Activated CD4-positive, alpha-beta T cell treated with anti-CD3 and anti-CD28 coated beads, Interleukin-2, amount 10 ng/mL, durations not matched to agents 24 days and 14 days (primary cell): Measurements from ENCODE around the gene KIF13A. TPM values are rescaled to one million over a fixed set of nuclear protein-coding genes. Genes with fewer than 3 reads are reported as not detected.
"Not testable (repeated sequence)": the region's sequence is repeated elsewhere in the genome, so short reads cannot be mapped to it uniquely, and the experiment has no call there.

Experiments
- DNase-seq: peaks from one replicate; pipeline ENCODE4 v3.0.0; 2022
- H3K27ac Mint-ChIP-seq: one replicate; pipeline ENCODE4 v1.8.0; 2022; ENCODE audit warnings: mild to moderate bottlenecking, mixed read lengths
- H3K27me3 Mint-ChIP-seq: one replicate; pipeline ENCODE4 v1.8.0; 2022; ENCODE audit warnings: mixed read lengths
- H3K36me3 Mint-ChIP-seq: one replicate; pipeline ENCODE4 v1.8.0; 2022; ENCODE audit warnings: low read depth, mild to moderate bottlenecking, mixed read lengths
- H3K4me1 Mint-ChIP-seq: one replicate; pipeline ENCODE4 v1.8.0; 2021; ENCODE audit warnings: mixed read lengths
- H3K4me3 Mint-ChIP-seq: one replicate; pipeline ENCODE4 v1.8.0; 2022; ENCODE audit warnings: mild to moderate bottlenecking, moderate library complexity, mixed read lengths
- H3K9me3 Mint-ChIP-seq: one replicate; pipeline ENCODE4 v1.8.0; 2021; ENCODE audit warnings: mixed read lengths
- intact Hi-C: fragments of 100-400 bp; cut with micrococcal nuclease; formaldehyde crosslinking; loops from one replicate; pipeline ENCODE4 v1.15.1; 2023
- total RNA-seq: library from RNA; stranded (reverse); gene quantifications from 2 replicates; pipeline ENCODE4 v1.2.3, GENCODE V29; 2022

The KIF13A gene
- total RNA-seq, result not detected in 2 replicates

- intact Hi-C loops, result loop anchor here (5.0 kb wide), 2 partner anchors 130 to 275 kb away; partner anchors contain the start of gene DEK
- H3K27me3 Mint-ChIP-seq, result peaks cover 64% of the 10 kb centered on the region
Observed at GRCh38 chr6:17987447-17987696, at the start of gene KIF13A. Gene KIF13A, minus strand, starts transcription at chr6:17987635. Its CDS starts 172 bp downstream, at chr6:17987463.

DNA sequence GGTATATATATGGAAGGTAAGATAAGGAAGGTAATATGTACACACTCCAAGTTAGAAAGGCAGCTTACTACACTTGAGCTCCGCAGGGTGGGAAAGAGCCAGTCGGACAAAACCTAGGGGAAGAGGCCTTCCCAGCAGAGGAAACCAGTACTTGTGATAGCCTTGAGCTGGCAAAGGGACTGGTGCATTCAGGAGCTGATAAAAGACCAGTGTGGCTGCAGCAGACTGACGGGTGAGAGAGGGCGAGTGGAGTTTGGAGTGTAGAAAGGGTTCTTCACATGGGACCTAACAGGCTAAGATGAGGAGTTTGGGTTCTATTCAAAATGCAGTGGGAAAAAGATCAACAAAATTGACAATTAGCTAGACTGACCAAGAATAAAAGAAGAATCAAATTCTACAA, 49.3 kb upstream of the KIF13A start:
- Mint-ChIP-seq H3K4me1 (no peaks in the 10 kb centered on the region), H3K4me3 (no peak overlapping the region), H3K9me3 (no peaks in the 10 kb centered on the region), H3K36me3 (no peaks in the 10 kb centered on the region), H3K27me3 (peaks cover 22% of the 10 kb centered on the region), H3K27ac (no peak overlapping the region)
- no peak for DNase-seq
- intact Hi-C loops, result no loop called here

More at GRCh38 chr6:17987447-17987696, at the start of gene KIF13A:
- no peaks in the 10 kb centered on the region for H3K9me3 Mint-ChIP-seq
- peak; percentile 55 for DNase-seq
- H3K4me3 Mint-ChIP-seq, result peak within 1 kb of the TSS; percentile 81
- peaks cover 9% of the 10 kb centered on the region for H3K4me1 Mint-ChIP-seq
- H3K36me3 Mint-ChIP-seq, result no peaks in the 10 kb centered on the region
- no peak within 1 kb of the TSS for H3K27ac Mint-ChIP-seq

GRCh38 chr6:18035330-18035854, 48.0 kb upstream of the KIF13A start:
- Mint-ChIP-seq H3K27ac (no peak overlapping the region), H3K9me3 (no peaks in the 10 kb centered on the region), H3K4me1 (no peaks in the 10 kb centered on the region), H3K27me3 (peaks cover 23% of the 10 kb centered on the region), H3K4me3 (no peak overlapping the region), H3K36me3 (no peaks in the 10 kb centered on the region)
- intact Hi-C loops, result no loop called here
- no peak for DNase-seq

- no peaks in the 10 kb centered on the region for H3K36me3 Mint-ChIP-seq
- peaks cover 20% of the 10 kb centered on the region for H3K27me3 Mint-ChIP-seq
- no peaks in the 10 kb centered on the region for H3K9me3 Mint-ChIP-seq
- intact Hi-C loops, result no loop called here
- no peak for DNase-seq
- H3K27ac Mint-ChIP-seq, result no peak overlapping the region
- H3K4me1 Mint-ChIP-seq, result no peaks in the 10 kb centered on the region
- no peak overlapping the region for H3K4me3 Mint-ChIP-seq
Observed at GRCh38 chr6:18034798-18035202, 47.4 kb upstream of the KIF13A start.

- H3K36me3 Mint-ChIP-seq, result no peaks in the 10 kb centered on the region
- no peaks in the 10 kb centered on the region for H3K9me3 Mint-ChIP-seq
- peaks cover 9% of the 10 kb centered on the region for H3K27me3 Mint-ChIP-seq
- intact Hi-C loops, result no loop called here
- no peak overlapping the region for H3K4me3 Mint-ChIP-seq
- no peak overlapping the region for H3K27ac Mint-ChIP-seq
- DNase-seq, result no peak
- no peaks in the 10 kb centered on the region for H3K4me1 Mint-ChIP-seq
Observed at GRCh38 chr6:18031680-18032256, 44.3 kb upstream of the KIF13A start.

DNA sequence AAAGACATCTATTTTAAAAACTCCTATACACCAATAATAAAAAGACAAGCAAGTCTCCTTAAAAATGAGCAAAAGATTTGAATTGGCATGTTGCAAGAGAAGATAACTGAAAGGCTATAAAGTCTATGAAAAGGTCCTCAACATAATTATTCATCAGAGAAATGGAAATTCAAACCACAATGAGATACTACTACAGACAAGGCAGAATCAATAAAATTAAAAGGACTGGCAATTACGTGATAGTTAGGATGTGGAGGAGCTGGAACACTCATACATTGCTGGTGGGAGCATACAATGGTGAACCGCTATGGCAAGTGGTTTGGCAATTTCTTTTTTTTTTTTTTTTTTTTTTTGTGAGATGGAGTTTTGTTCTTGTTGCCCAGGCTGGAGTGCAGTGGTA, 43.8 kb upstream of the KIF13A start:
- H3K27me3 Mint-ChIP-seq, result peaks cover 8% of the 10 kb centered on the region
- intact Hi-C loops, result no loop called here
- H3K9me3 Mint-ChIP-seq, result no peaks in the 10 kb centered on the region
- H3K4me1 Mint-ChIP-seq, result no peaks in the 10 kb centered on the region
- H3K36me3 Mint-ChIP-seq, result no peaks in the 10 kb centered on the region
- DNase-seq, result no peak
- H3K27ac Mint-ChIP-seq, result no peak overlapping the region
- H3K4me3 Mint-ChIP-seq, result no peak overlapping the region

GRCh38 chr6:18028332-18028731, 40.9 kb upstream of the KIF13A start:
- H3K36me3 Mint-ChIP-seq, result no peaks in the 10 kb centered on the region
- intact Hi-C loops, result no loop called here
- no peak for DNase-seq
- no peak overlapping the region for H3K4me3 Mint-ChIP-seq
- no peaks in the 10 kb centered on the region for H3K4me1 Mint-ChIP-seq
- no peak overlapping the region for H3K27ac Mint-ChIP-seq
- peaks cover 6% of the 10 kb centered on the region for H3K27me3 Mint-ChIP-seq
- H3K9me3 Mint-ChIP-seq, result no peaks in the 10 kb centered on the region

DNA sequence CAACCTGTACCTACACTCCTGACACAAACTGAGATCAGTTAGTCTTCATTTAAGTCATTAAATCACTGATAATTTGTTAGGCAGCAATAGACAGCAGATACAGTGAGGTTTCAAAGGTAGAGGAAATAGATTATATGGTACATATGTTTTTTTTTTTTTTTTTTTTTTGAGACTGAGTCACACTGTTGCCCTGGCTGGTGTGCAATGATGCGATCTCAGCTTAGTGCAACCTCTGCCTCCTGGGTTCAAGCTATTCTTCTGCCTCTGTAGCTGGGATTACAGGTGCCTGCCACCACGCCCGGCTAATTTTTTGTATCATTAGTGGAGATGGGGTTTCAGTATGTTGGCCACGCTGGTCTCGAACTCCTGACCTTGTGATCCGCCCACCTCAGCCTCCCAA, 38.2 kb upstream of the KIF13A start:
- Mint-ChIP-seq H3K36me3 (no peaks in the 10 kb centered on the region), H3K9me3 (no peaks in the 10 kb centered on the region), H3K4me1 (no peaks in the 10 kb centered on the region), H3K4me3 (no peak overlapping the region), H3K27me3 (no peaks in the 10 kb centered on the region), H3K27ac (no peak overlapping the region)
- intact Hi-C loops, result no loop called here
- no peak for DNase-seq

- intact Hi-C loops, result no loop called here
- no peak overlapping the region for H3K4me3 Mint-ChIP-seq
- H3K27me3 Mint-ChIP-seq, result no peaks in the 10 kb centered on the region
- no peaks in the 10 kb centered on the region for H3K4me1 Mint-ChIP-seq
- H3K27ac Mint-ChIP-seq, result no peak overlapping the region
- no peaks in the 10 kb centered on the region for H3K9me3 Mint-ChIP-seq
- H3K36me3 Mint-ChIP-seq, result no peaks in the 10 kb centered on the region
- no peak for DNase-seq
Observed at GRCh38 chr6:18024876-18025275, 37.4 kb upstream of the KIF13A start.

- Mint-ChIP-seq H3K27ac (no peak overlapping the region), H3K9me3 (no peaks in the 10 kb centered on the region), H3K36me3 (no peaks in the 10 kb centered on the region), H3K4me1 (no peaks in the 10 kb centered on the region), H3K27me3 (no peaks in the 10 kb centered on the region), H3K4me3 (no peak overlapping the region)
- intact Hi-C loops, result no loop called here
- DNase-seq, result no peak
Observed at GRCh38 chr6:18023891-18024290, 36.5 kb upstream of the KIF13A start.

DNA sequence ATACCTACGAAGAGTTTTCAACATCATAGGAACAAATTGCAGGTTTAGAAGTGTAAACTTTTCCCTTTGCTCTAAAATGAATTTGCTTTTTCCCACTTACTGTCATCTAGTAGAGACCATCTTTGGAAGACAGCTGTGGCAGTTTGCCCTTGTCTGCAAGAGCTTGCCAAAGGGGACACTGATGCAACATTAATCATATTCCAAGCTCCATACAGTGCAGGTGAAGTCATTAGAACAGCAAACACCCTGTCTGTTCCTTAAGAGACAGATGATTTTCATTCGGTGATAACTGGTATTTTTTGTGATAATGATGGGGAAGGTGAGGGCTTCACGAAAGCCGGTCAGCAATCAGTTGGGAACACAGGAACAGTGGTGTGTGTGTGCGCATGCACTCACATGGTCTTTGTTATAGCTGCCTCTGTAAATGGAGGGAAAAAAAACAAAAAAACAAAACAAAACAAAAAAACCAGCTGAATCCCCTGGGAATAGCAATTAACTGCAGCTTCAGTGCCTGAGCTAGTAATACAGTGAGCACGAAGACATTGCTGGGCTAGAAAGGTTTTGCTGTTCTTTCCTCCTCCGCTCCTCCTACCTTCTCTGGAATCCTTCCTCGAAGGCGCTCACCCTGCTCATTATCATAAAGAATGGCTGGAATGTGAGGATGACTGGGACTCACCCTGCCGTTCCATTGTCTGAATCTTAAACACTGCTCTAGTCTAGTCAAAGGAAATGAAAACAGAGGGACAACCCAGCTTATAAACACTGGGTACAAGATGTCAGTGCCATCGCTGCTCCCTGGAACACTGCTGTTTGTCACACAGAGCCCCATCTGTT, 35.2 kb upstream of the KIF13A start:
- H3K9me3 Mint-ChIP-seq, result no peaks in the 10 kb centered on the region
- no peak overlapping the region for H3K4me3 Mint-ChIP-seq
- H3K27me3 Mint-ChIP-seq, result no peaks in the 10 kb centered on the region
- no peak for DNase-seq
- H3K27ac Mint-ChIP-seq, result no peak overlapping the region
- intact Hi-C loops, result no loop called here
- H3K36me3 Mint-ChIP-seq, result no peaks in the 10 kb centered on the region
- no peaks in the 10 kb centered on the region for H3K4me1 Mint-ChIP-seq

DNA sequence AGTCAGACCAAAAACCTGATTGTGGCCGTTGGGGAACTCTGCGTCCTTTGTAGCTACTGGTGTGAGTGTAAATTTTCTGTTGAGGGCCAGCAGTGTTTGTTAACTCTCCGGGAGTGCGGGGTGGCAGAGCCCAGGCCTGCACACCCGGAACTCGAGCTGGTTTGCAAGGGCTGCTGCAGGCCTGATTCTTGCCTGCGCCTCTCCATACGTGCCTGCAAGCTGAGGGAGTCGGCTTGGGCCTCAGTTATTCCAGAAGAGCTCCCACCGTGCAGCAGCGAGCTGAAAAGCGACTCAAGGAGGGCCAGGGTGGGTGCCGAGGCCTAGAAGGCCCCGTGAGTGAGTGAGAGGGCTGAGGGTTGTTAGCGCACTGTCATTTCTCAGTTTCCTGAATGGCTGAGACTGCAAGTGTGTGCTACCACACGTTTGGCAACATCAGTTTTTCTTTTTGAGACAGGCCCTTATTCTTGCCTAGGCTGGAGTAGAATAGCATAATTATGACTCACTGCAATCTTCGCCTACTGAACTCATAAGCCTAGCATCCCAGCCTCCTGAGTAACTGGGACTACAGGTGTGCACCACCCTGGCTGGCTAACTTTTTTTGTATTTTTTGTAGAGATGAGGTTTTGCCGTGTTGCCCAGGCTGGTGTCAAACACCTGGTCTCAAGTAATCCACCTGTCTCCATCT, 33.9 kb upstream of the KIF13A start:
- no peak for DNase-seq
- intact Hi-C loops, result no loop called here
- H3K27me3 Mint-ChIP-seq, result peaks cover 2% of the 10 kb centered on the region
- H3K4me1 Mint-ChIP-seq, result no peaks in the 10 kb centered on the region
- no peak overlapping the region for H3K27ac Mint-ChIP-seq
- no peak overlapping the region for H3K4me3 Mint-ChIP-seq
- H3K9me3 Mint-ChIP-seq, result no peaks in the 10 kb centered on the region
- H3K36me3 Mint-ChIP-seq, result no peaks in the 10 kb centered on the region

GRCh38 chr6:18020545-18020944, 33.1 kb upstream of the KIF13A start:
- DNase-seq, H3K27me3 Mint-ChIP-seq, H3K36me3 Mint-ChIP-seq, intact Hi-C loops, H3K9me3 Mint-ChIP-seq, H3K4me3 Mint-ChIP-seq, H3K27ac Mint-ChIP-seq, H3K4me1 Mint-ChIP-seq: not testable (repeated sequence)
